ENCODE measurements around the gene CDYL2. TPM values are rescaled to one million over a fixed set of nuclear protein-coding genes. Genes with fewer than 3 reads are reported as not detected.

The CDYL2 gene
- total RNA-seq, 4 donors from 2014 or later, result 0.80 to 3.5 (median 2.3) TPM

GRCh38 chr16:80599466-80599865 is 204.9 kb downstream of the CDYL2 start:
- WGBS, 2 donors (ENCODE audit: low coverage in 1 of 2), result 86 to 100% methylated on average over 1 to 3 of the region's 3 CpGs
- intact Hi-C loops (cut with DNase I; ENCODE audit: low total_unique reads), result no loop called here
- Histone ChIP-seq H3K27me3 (no peaks in the 10 kb centered on the region), H3K4me3 (no peak overlapping the region), H3K9me3 (no peaks in the 10 kb centered on the region), H3K27ac (no peak overlapping the region), H3K36me3 (no peaks in the 10 kb centered on the region), H3K4me1 (no peaks in the 10 kb centered on the region)
- DNase-seq, result no peak
- in situ Hi-C loops (cut with MboI; ENCODE audit: low pct_ligation_motif_present in 1 of 4, low pct_unique_long_range_greater_than_20kb in 1 of 4, low sequenced_read_pairs in 3 of 4), result no loop called here
- no peak for TF ChIP-seq POLR2A (IDR thresholded peaks at IDR 0.05)
- no peak for TF ChIP-seq POLR2AphosphoS5 (IDR thresholded peaks at IDR 0.05)
- TF ChIP-seq EP300 (IDR thresholded peaks at IDR 0.05; ENCODE audit: low read depth), result no peak
- TF ChIP-seq, protein P1, sequence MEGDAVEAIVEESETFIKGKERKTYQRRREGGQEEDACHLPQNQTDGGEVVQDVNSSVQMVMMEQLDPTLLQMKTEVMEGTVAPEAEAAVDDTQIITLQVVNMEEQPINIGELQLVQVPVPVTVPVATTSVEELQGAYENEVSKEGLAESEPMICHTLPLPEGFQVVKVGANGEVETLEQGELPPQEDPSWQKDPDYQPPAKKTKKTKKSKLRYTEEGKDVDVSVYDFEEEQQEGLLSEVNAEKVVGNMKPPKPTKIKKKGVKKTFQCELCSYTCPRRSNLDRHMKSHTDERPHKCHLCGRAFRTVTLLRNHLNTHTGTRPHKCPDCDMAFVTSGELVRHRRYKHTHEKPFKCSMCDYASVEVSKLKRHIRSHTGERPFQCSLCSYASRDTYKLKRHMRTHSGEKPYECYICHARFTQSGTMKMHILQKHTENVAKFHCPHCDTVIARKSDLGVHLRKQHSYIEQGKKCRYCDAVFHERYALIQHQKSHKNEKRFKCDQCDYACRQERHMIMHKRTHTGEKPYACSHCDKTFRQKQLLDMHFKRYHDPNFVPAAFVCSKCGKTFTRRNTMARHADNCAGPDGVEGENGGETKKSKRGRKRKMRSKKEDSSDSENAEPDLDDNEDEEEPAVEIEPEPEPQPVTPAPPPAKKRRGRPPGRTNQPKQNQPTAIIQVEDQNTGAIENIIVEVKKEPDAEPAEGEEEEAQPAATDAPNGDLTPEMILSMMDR (IDR thresholded peaks at IDR 0.05), result no peak

- Histone ChIP-seq H3K9me3 (no peaks in the 10 kb centered on the region), H3K4me1 (no peaks in the 10 kb centered on the region), H3K4me3 (no peak overlapping the region), H3K27me3 (no peaks in the 10 kb centered on the region), H3K36me3 (no peaks in the 10 kb centered on the region), H3K27ac (no peak overlapping the region)
- intact Hi-C loops (cut with DNase I; ENCODE audit: low total_unique reads), result no loop called here
- TF ChIP-seq POLR2AphosphoS5 (IDR thresholded peaks at IDR 0.05) (no peak), EP300 (IDR thresholded peaks at IDR 0.05; ENCODE audit: low read depth) (no peak)
- WGBS, 2 donors (ENCODE audit: low coverage in 1 of 2), result 86 to 92% methylated on average over 7 of the region's 7 CpGs
- DNase-seq, result no peak
- in situ Hi-C loops (cut with MboI; ENCODE audit: low pct_ligation_motif_present in 1 of 4, low pct_unique_long_range_greater_than_20kb in 1 of 4, low sequenced_read_pairs in 3 of 4), result no loop called here
Measured at GRCh38 chr16:80596507-80597207, 207.7 kb downstream of the CDYL2 start.

DNA sequence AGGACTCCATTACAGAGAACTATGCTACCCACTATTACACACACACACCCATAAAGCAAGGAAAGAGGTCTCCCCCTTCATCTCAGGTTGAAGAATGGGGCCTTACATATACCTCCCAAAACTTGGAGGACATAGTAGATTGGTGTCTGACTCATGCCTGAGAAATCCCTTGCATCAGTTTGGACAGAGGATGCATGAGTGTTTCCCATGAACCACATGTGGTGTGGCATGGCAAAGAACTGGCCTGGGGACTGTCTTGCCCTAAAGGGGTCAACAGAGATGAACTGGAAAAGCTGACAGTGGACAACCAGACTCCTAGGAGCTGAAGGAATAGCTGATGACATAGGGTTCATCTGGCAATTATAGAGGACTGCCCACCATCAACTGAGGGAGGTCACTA is 209.6 kb downstream of the CDYL2 start:
- TF ChIP-seq POLR2AphosphoS5 (IDR thresholded peaks at IDR 0.05) (no peak), EP300 (IDR thresholded peaks at IDR 0.05; ENCODE audit: low read depth) (no peak), POLR2A (IDR thresholded peaks at IDR 0.05) (no peak)
- TF ChIP-seq, protein P1 (IDR thresholded peaks at IDR 0.05), result no peak
- intact Hi-C loops (cut with DNase I; ENCODE audit: low total_unique reads) (no loop called here), in situ Hi-C loops (cut with MboI; ENCODE audit: low pct_ligation_motif_present in 1 of 4, low pct_unique_long_range_greater_than_20kb in 1 of 4, low sequenced_read_pairs in 3 of 4) (no loop called here)
- no peaks in the 10 kb centered on the region for H3K9me3 ChIP-seq
- no peak overlapping the region for H3K4me3 ChIP-seq
- no peaks in the 10 kb centered on the region for H3K27me3 ChIP-seq
- H3K36me3 ChIP-seq, result no peaks in the 10 kb centered on the region
- H3K4me1 ChIP-seq, result no peaks in the 10 kb centered on the region
- DNase-seq, result no peak
- H3K27ac ChIP-seq, result no peak overlapping the region

- Histone ChIP-seq H3K27ac (no peak overlapping the region), H3K4me3 (no peak overlapping the region)
- in situ Hi-C loops (cut with MboI; ENCODE audit: low pct_ligation_motif_present in 1 of 4, low pct_unique_long_range_greater_than_20kb in 1 of 4, low sequenced_read_pairs in 3 of 4), result no loop called here
Measured at GRCh38 chr16:80592273-80592672, 212.1 kb downstream of the CDYL2 start.

More at GRCh38 chr16:80592273-80592672, 212.1 kb downstream of the CDYL2 start:
- 90% methylated on average over 2 of the region's 2 CpGs; no CpG with 5 or more reads in 1 of the 2 donors for WGBS, 2 donors (ENCODE audit: low coverage in 1 of 2)
- Histone ChIP-seq H3K4me1 (no peaks in the 10 kb centered on the region), H3K27me3 (no peaks in the 10 kb centered on the region), H3K9me3 (no peaks in the 10 kb centered on the region), H3K36me3 (no peaks in the 10 kb centered on the region)
- TF ChIP-seq EP300 (IDR thresholded peaks at IDR 0.05; ENCODE audit: low read depth), result no peak
- TF ChIP-seq POLR2A (IDR thresholded peaks at IDR 0.05), result no peak
- TF ChIP-seq, protein P1 (IDR thresholded peaks at IDR 0.05), result no peak
- no peak for TF ChIP-seq POLR2AphosphoS5 (IDR thresholded peaks at IDR 0.05)
- intact Hi-C loops (cut with DNase I; ENCODE audit: low total_unique reads), result no loop called here
- no peak for DNase-seq
